SK-N-SH treated with all-trans-retinoic acid at 6 μM for 48 hours (cell line): ENCODE data around the gene PCSK5.

Experiments used
- ATAC-seq: fragments of 200-7000 bp; cut with Tn5 transposase; 3 replicates; pipeline ENCODE4 v1.9.1; 2020; ENCODE audit warnings: mild to moderate bottlenecking, moderate library complexity
- ARNTL ChIP-seq: fragments of 450-650 bp; formaldehyde crosslinking; IDR thresholded peaks from 2 replicates; pipeline ENCODE4 v1.5.0; 2020; ENCODE audit warnings: low read depth, mild to moderate bottlenecking, moderate library complexity, borderline replicate concordance
- BACH2 ChIP-seq: fragments of 250-450 bp; sonication (Bioruptor Pico); IDR thresholded peaks from 2 replicates; pipeline ENCODE4 v1.9.0; 2021; ENCODE audit warnings: mild to moderate bottlenecking, borderline replicate concordance
- CSDC2 ChIP-seq: fragments of 250-450 bp; sonication (Bioruptor Pico); IDR thresholded peaks from 2 replicates; pipeline ENCODE4 v1.5.0; 2020; ENCODE audit warnings: mild to moderate bottlenecking, moderate library complexity
- ESRRG ChIP-seq: fragments of 250-450 bp; sonication (Bioruptor Pico); IDR thresholded peaks from 2 replicates; pipeline ENCODE4 v1.6.1; 2021; ENCODE audit warnings: mild to moderate bottlenecking
- GLIS3 ChIP-seq: fragments of 250-450 bp; sonication (Bioruptor Pico); IDR thresholded peaks from 2 replicates; pipeline ENCODE4 v1.5.0; 2020; ENCODE audit warnings: mild to moderate bottlenecking, moderate library complexity
- OSR1 ChIP-seq: fragments of 250-450 bp; sonication (Bioruptor Pico); IDR thresholded peaks from 2 replicates; pipeline ENCODE4 v1.8.0; 2022; ENCODE audit warnings: moderate library complexity, mild to moderate bottlenecking, inconsistent platforms
- RARB ChIP-seq: fragments of 250-450 bp; sonication (Bioruptor Pico); IDR thresholded peaks from 2 replicates; pipeline ENCODE4 v1.8.0; 2021; ENCODE audit warnings: mild to moderate bottlenecking, moderate library complexity
- SNAI2 ChIP-seq: fragments of 250-450 bp; sonication (Bioruptor Pico); IDR thresholded peaks from 2 replicates; pipeline ENCODE4 v1.5.0; 2020; ENCODE audit warnings: mild to moderate bottlenecking, moderate library complexity
- TCF4 ChIP-seq: fragments of 250-450 bp; sonication (Bioruptor Pico); IDR thresholded peaks from 2 replicates; pipeline ENCODE4 v1.8.0; 2021; ENCODE audit warnings: mild to moderate bottlenecking, moderate library complexity, borderline replicate concordance
- TOX ChIP-seq: fragments of 250-450 bp; sonication (Bioruptor Pico); IDR thresholded peaks from 2 replicates; pipeline ENCODE4 v1.8.0; 2021; ENCODE audit warnings: mild to moderate bottlenecking, moderate library complexity, borderline replicate concordance
- ZC3H10 ChIP-seq: fragments of 250-450 bp; sonication (Bioruptor Pico); IDR thresholded peaks from 2 replicates; pipeline ENCODE4 v1.5.1; 2021; ENCODE audit warnings: mild to moderate bottlenecking, moderate library complexity
- ZFP3 ChIP-seq: fragments of 250-450 bp; sonication (Bioruptor Pico); IDR thresholded peaks from 2 replicates; pipeline ENCODE4 v1.5.0; 2020; ENCODE audit warnings: mild to moderate bottlenecking, moderate library complexity
- ZFP30 ChIP-seq: fragments of 450-650 bp; formaldehyde crosslinking; IDR thresholded peaks from 2 replicates; pipeline ENCODE4 v1.5.0; 2022; ENCODE audit warnings: mild to moderate bottlenecking, moderate library complexity
- ZNF565 ChIP-seq: fragments of 450-650 bp; formaldehyde crosslinking; conservative IDR thresholded peaks from 2 replicates; pipeline ENCODE4 v1.5.0; 2020; ENCODE audit warnings: low read depth, mild to moderate bottlenecking, moderate library complexity
- ZNF70 ChIP-seq: fragments of 450-650 bp; formaldehyde crosslinking; IDR thresholded peaks from 2 replicates; pipeline ENCODE4 v1.5.0; 2020; ENCODE audit warnings: mild to moderate bottlenecking, moderate library complexity
- ZNF8 ChIP-seq: fragments of 450-650 bp; formaldehyde crosslinking; IDR thresholded peaks from 2 replicates; pipeline ENCODE4 v1.5.0; 2020; ENCODE audit warnings: mild to moderate bottlenecking, moderate library complexity
- TF ChIP-seq, protein P1 (sequence below): fragments of 250-450 bp; sonication (Bioruptor Pico); IDR thresholded peaks from 2 replicates; pipeline ENCODE4 v1.8.0; 2020; ENCODE audit warnings: mild to moderate bottlenecking, moderate library complexity, borderline replicate concordance
- TF ChIP-seq, protein P2 (sequence below): fragments of 250-450 bp; sonication (Bioruptor Pico); IDR thresholded peaks from 2 replicates; pipeline ENCODE4 v1.5.0; 2020; ENCODE audit warnings: mild to moderate bottlenecking, moderate library complexity
- TF ChIP-seq, protein P3 (sequence below): fragments of 250-450 bp; sonication (Bioruptor Pico); IDR thresholded peaks from 2 replicates; pipeline ENCODE4 v1.5.1; 2021; ENCODE audit warnings: mild to moderate bottlenecking, moderate library complexity
- TF ChIP-seq, protein P4 (sequence below): fragments of 250-450 bp; sonication (Bioruptor Pico); IDR thresholded peaks from 2 replicates; pipeline ENCODE4 v1.8.0; 2021; ENCODE audit warnings: low read depth, mild to moderate bottlenecking, moderate library complexity, borderline replicate concordance
- TF ChIP-seq, protein P5 (sequence below): fragments of 250-450 bp; sonication (Bioruptor Pico); IDR thresholded peaks from 2 replicates; pipeline ENCODE4 v1.5.1; 2020; ENCODE audit warnings: low read depth, mild to moderate bottlenecking, moderate library complexity

The PCSK5 gene

DNA sequence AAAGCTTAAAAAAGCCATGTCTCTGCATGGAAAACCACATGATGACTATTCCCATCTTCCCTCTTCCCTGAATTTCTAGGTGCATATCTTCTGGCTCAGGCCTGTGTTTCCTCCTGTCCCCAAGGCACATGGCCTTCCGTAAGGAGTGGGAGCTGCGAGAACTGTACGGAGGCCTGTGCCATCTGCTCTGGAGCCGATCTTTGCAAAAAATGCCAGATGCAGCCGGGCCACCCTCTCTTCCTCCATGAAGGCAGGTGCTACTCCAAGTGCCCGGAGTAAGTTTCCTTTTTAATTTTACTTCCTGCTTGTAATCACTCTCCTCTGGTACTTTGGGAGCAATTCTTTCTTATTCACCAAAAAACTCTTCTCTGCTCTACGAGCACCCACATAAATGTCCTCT, 420.1 kb downstream of the PCSK5 start:
- TF ChIP-seq GLIS3 (CRISPR knock-in tag) (no peak), ZFP30 (CRISPR knock-in tag) (no peak), ZNF8 (no peak)
- TF ChIP-seq, all 23 proteins: peak for 0
- ATAC-seq, result no peak

DNA sequence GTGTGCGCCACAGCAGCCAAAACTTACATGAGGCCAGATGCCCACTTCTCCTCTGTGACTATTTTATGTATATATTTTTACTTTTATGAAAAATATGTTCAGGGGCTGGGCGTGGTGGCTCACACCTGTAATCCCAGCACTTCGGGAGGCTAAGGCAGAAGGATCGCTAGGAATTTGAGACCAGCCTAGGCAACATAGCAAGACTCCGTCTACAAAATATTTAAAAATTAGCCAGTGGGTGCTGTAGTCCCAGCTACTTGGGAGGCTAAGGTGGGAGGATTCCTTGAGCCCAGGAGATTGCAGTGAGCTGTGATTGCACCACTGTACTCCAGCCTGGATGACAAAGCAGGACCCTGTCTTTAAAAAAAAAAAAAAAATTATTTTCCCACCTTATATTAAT, 420.5 kb downstream of the PCSK5 start:
- no peak for ATAC-seq
- TF ChIP-seq, protein P1, sequence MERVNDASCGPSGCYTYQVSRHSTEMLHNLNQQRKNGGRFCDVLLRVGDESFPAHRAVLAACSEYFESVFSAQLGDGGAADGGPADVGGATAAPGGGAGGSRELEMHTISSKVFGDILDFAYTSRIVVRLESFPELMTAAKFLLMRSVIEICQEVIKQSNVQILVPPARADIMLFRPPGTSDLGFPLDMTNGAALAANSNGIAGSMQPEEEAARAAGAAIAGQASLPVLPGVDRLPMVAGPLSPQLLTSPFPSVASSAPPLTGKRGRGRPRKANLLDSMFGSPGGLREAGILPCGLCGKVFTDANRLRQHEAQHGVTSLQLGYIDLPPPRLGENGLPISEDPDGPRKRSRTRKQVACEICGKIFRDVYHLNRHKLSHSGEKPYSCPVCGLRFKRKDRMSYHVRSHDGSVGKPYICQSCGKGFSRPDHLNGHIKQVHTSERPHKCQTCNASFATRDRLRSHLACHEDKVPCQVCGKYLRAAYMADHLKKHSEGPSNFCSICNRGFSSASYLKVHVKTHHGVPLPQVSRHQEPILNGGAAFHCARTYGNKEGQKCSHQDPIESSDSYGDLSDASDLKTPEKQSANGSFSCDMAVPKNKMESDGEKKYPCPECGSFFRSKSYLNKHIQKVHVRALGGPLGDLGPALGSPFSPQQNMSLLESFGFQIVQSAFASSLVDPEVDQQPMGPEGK, result no peak
- TF ChIP-seq GLIS3 (CRISPR knock-in tag) (no peak), ZC3H10 (no peak), RARB (CRISPR knock-in tag) (no peak), ZNF8 (no peak), ZFP30 (CRISPR knock-in tag) (no peak), BACH2 (no peak), ZNF70 (CRISPR knock-in tag) (no peak), ZNF565 (CRISPR knock-in tag) (no peak), TCF4 (CRISPR knock-in tag) (no peak)
- TF ChIP-seq, protein P2, sequence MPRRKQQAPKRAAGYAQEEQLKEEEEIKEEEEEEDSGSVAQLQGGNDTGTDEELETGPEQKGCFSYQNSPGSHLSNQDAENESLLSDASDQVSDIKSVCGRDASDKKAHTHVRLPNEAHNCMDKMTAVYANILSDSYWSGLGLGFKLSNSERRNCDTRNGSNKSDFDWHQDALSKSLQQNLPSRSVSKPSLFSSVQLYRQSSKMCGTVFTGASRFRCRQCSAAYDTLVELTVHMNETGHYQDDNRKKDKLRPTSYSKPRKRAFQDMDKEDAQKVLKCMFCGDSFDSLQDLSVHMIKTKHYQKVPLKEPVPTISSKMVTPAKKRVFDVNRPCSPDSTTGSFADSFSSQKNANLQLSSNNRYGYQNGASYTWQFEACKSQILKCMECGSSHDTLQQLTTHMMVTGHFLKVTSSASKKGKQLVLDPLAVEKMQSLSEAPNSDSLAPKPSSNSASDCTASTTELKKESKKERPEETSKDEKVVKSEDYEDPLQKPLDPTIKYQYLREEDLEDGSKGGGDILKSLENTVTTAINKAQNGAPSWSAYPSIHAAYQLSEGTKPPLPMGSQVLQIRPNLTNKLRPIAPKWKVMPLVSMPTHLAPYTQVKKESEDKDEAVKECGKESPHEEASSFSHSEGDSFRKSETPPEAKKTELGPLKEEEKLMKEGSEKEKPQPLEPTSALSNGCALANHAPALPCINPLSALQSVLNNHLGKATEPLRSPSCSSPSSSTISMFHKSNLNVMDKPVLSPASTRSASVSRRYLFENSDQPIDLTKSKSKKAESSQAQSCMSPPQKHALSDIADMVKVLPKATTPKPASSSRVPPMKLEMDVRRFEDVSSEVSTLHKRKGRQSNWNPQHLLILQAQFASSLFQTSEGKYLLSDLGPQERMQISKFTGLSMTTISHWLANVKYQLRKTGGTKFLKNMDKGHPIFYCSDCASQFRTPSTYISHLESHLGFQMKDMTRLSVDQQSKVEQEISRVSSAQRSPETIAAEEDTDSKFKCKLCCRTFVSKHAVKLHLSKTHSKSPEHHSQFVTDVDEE (CRISPR knock-in tag), result no peak

DNA sequence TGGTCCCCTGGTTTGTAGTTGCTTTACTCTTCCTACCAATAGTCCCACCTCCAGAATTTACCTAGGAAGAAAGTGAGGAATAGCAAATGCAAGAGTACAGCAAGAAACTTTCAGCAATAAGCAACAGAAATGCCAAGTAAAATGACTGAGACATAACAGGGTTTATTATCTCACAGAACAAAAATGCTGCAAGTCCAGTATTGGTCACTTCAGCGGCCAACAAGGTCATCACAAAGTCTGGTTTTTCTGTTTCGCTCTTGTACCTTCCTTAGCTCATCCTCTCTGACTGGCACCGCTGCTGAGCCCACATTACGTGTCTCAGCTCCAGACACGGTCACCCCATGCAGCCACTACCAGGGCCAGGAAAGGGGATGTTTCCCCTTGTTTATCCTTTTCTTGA, 421.1 kb downstream of the PCSK5 start:
- TF ChIP-seq ZFP3 (CRISPR knock-in tag), result no peak
- TF ChIP-seq ESRRG (CRISPR knock-in tag), result no peak
- TF ChIP-seq ZNF70 (CRISPR knock-in tag), result no peak
- no peak for TF ChIP-seq ZNF565 (CRISPR knock-in tag)
- no peak for TF ChIP-seq ZNF8
- TF ChIP-seq ZFP30 (CRISPR knock-in tag), result no peak
- no peak for TF ChIP-seq GLIS3 (CRISPR knock-in tag)
- no peak for ATAC-seq

DNA sequence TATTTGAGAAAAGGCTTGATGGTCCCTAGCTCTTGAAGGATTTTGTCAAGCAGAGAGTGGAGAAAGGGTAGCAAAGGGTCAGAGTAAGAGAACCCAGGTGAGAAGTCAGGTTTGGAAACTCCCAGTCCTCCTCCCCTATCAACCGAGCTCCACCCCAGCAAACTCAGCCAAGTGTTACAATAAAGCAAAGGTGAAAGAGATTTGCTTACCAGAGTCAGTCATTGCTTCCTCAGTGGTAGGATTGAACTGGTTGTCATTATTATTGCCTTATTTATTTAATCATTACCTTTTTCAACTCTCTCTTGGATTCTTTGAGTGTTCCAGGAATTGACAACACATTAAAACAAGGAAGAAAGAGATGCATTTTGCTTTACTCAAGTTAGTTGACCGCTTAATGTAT, 423.3 kb downstream of the PCSK5 start:
- ATAC-seq, result no peak
- no peak for TF ChIP-seq SNAI2
- TF ChIP-seq, protein P3, sequence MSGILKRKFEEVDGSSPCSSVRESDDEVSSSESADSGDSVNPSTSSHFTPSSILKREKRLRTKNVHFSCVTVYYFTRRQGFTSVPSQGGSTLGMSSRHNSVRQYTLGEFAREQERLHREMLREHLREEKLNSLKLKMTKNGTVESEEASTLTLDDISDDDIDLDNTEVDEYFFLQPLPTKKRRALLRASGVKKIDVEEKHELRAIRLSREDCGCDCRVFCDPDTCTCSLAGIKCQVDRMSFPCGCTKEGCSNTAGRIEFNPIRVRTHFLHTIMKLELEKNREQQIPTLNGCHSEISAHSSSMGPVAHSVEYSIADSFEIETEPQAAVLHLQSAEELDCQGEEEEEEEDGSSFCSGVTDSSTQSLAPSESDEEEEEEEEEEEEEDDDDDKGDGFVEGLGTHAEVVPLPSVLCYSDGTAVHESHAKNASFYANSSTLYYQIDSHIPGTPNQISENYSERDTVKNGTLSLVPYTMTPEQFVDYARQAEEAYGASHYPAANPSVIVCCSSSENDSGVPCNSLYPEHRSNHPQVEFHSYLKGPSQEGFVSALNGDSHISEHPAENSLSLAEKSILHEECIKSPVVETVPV, result no peak
- TF ChIP-seq ZFP3 (CRISPR knock-in tag), result no peak
- no peak for TF ChIP-seq ZNF8
- TF ChIP-seq, protein P4, sequence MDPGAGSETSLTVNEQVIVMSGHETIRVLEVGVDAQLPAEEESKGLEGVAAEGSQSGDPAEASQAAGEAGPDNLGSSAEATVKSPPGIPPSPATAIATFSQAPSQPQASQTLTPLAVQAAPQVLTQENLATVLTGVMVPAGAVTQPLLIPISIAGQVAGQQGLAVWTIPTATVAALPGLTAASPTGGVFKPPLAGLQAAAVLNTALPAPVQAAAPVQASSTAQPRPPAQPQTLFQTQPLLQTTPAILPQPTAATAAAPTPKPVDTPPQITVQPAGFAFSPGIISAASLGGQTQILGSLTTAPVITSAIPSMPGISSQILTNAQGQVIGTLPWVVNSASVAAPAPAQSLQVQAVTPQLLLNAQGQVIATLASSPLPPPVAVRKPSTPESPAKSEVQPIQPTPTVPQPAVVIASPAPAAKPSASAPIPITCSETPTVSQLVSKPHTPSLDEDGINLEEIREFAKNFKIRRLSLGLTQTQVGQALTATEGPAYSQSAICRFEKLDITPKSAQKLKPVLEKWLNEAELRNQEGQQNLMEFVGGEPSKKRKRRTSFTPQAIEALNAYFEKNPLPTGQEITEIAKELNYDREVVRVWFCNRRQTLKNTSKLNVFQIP (CRISPR knock-in tag), result no peak
- TF ChIP-seq, protein P2 (CRISPR knock-in tag), result no peak
- TF ChIP-seq RARB (CRISPR knock-in tag), result no peak
- no peak for TF ChIP-seq BACH2
- TF ChIP-seq GLIS3 (CRISPR knock-in tag), result no peak
- TF ChIP-seq ARNTL (CRISPR knock-in tag), result no peak
- TF ChIP-seq CSDC2 (CRISPR knock-in tag), result no peak
- TF ChIP-seq, protein P5, sequence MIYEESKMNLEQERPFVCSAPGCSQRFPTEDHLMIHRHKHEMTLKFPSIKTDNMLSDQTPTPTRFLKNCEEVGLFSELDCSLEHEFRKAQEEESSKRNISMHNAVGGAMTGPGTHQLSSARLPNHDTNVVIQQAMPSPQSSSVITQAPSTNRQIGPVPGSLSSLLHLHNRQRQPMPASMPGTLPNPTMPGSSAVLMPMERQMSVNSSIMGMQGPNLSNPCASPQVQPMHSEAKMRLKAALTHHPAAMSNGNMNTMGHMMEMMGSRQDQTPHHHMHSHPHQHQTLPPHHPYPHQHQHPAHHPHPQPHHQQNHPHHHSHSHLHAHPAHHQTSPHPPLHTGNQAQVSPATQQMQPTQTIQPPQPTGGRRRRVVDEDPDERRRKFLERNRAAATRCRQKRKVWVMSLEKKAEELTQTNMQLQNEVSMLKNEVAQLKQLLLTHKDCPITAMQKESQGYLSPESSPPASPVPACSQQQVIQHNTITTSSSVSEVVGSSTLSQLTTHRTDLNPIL (CRISPR knock-in tag), result no peak
- TF ChIP-seq OSR1 (CRISPR knock-in tag), result no peak
- TF ChIP-seq ESRRG (CRISPR knock-in tag), result no peak
- no peak for TF ChIP-seq TOX
- TF ChIP-seq, protein P1, result no peak
- TF ChIP-seq TCF4 (CRISPR knock-in tag), result no peak
- TF ChIP-seq, all 23 proteins: peak for 0
